WTC11 (cell line): ENCODE measurements around the gene ZDHHC9. TPM values are rescaled to one million over a fixed set of nuclear protein-coding genes. Genes with fewer than 3 reads are reported as not detected.
A peak's percentile ranks its signal among the peaks of the same experiment; 100 is the strongest.

ENCODE experiments used
- ATAC-seq: fragments of 200-7000 bp; cut with Tn5 transposase; 2 replicates; pipeline ENCODE4 v1.10.0; 2021; ENCODE audit warnings: mild to moderate bottlenecking, moderate library complexity
- CTCF ChIA-PET: fragments of 300-600 bp; sonication (Branson Sonifier 250); formaldehyde crosslinking; loops from one replicate; lab custom pipeline; 2021; ENCODE audit warnings: antibody characterized with exemption; lab: Charles Lee
- POLR2A ChIA-PET: fragments of 350-600 bp; sonication (Branson Sonifier 250); formaldehyde crosslinking; loops from one replicate; lab custom pipeline; 2021; ENCODE audit warnings: antibody characterized with exemption; lab: Charles Lee
- DNase-seq: peaks from one replicate; pipeline ENCODE4 v3.0.0; 2021; ENCODE audit warnings: low spot score
- H3K27ac Mint-ChIP-seq: 2 replicates; pipeline ENCODE4 v1.8.0; 2021; ENCODE audit warnings: mixed read lengths
- H3K27me3 Mint-ChIP-seq: 2 replicates; pipeline ENCODE4 v1.8.0; 2021; ENCODE audit warnings: low read depth, mild to moderate bottlenecking, moderate library complexity, mixed read lengths
- H3K36me3 Mint-ChIP-seq: 2 replicates; pipeline ENCODE4 v1.8.0; 2021; ENCODE audit warnings: mixed read lengths
- H3K4me1 Mint-ChIP-seq: 2 replicates; pipeline ENCODE4 v1.8.0; 2022; ENCODE audit warnings: mixed read lengths
- H3K4me3 Mint-ChIP-seq: 2 replicates; pipeline ENCODE4 v1.8.0; 2021; ENCODE audit warnings: mild to moderate bottlenecking, moderate library complexity, mixed read lengths
- H3K9me3 Mint-ChIP-seq: 2 replicates; pipeline ENCODE4 v1.8.0; 2021; ENCODE audit warnings: mixed read lengths
- CREB1 ChIP-seq: sonication (generic); formaldehyde crosslinking; IDR thresholded peaks from 2 replicates; pipeline ENCODE4 v1.8.0; 2023; ENCODE audit warnings: mild to moderate bottlenecking, missing genetic modification reagents
- ELF4 ChIP-seq: sonication (generic); formaldehyde crosslinking; IDR thresholded peaks from 2 replicates; pipeline ENCODE4 v1.8.1; 2022; ENCODE audit warnings: low read depth, mild to moderate bottlenecking, moderate library complexity, missing genetic modification reagents
- ERG ChIP-seq: fragments of 250-450 bp; sonication (Bioruptor Pico); IDR thresholded peaks from 2 replicates; pipeline ENCODE4 v1.8.0; 2021; ENCODE audit warnings: mild to moderate bottlenecking
- ETV6 ChIP-seq: sonication (generic); formaldehyde crosslinking; IDR thresholded peaks from 2 replicates; pipeline ENCODE4 v1.8.1; 2022; ENCODE audit warnings: mild to moderate bottlenecking, missing genetic modification reagents
- FOXK1 ChIP-seq: sonication (generic); formaldehyde crosslinking; IDR thresholded peaks from 2 replicates; pipeline ENCODE4 v1.8.0; 2022; ENCODE audit warnings: mild to moderate bottlenecking, moderate library complexity, missing genetic modification reagents
- IRF2 ChIP-seq: sonication (generic); formaldehyde crosslinking; IDR thresholded peaks from 2 replicates; pipeline ENCODE4 v1.8.0; 2022; ENCODE audit warnings: low read depth, missing genetic modification reagents, borderline replicate concordance
- JUN ChIP-seq: sonication (generic); formaldehyde crosslinking; IDR thresholded peaks from 2 replicates; pipeline ENCODE4 v1.8.0; 2023; ENCODE audit warnings: mild to moderate bottlenecking, missing genetic modification reagents
- MAX ChIP-seq: sonication (generic); formaldehyde crosslinking; IDR thresholded peaks from 2 replicates; pipeline ENCODE4 v1.8.0; 2022; ENCODE audit warnings: mild to moderate bottlenecking, missing genetic modification reagents
- MLX ChIP-seq: sonication (generic); formaldehyde crosslinking; IDR thresholded peaks from 2 replicates; pipeline ENCODE4 v1.8.1; 2023; ENCODE audit warnings: mild to moderate bottlenecking, missing genetic modification reagents, moderate library complexity
- NR3C1 ChIP-seq: sonication (generic); formaldehyde crosslinking; conservative IDR thresholded peaks from 2 replicates; pipeline ENCODE4 v1.8.1; 2023; ENCODE audit warnings: low read depth, mild to moderate bottlenecking, missing genetic modification reagents
- PRDM15 ChIP-seq: sonication (generic); formaldehyde crosslinking; IDR thresholded peaks from 2 replicates; pipeline ENCODE4 v1.8.0; 2022; ENCODE audit warnings: missing genetic modification reagents
- PRRX2 ChIP-seq: fragments of 250-450 bp; sonication (Bioruptor Pico); IDR thresholded peaks from 2 replicates; pipeline ENCODE4 v1.8.0; 2021; ENCODE audit warnings: mild to moderate bottlenecking
- RORB ChIP-seq: fragments of 250-450 bp; sonication (Bioruptor Pico); IDR thresholded peaks from 2 replicates; pipeline ENCODE4 v1.9.0; 2021; ENCODE audit warnings: mild to moderate bottlenecking
- ZBTB21 ChIP-seq: sonication (generic); formaldehyde crosslinking; IDR thresholded peaks from 2 replicates; pipeline ENCODE4 v1.8.1; 2023; ENCODE audit warnings: mild to moderate bottlenecking, missing genetic modification reagents, borderline replicate concordance
- ZBTB43 ChIP-seq: sonication (generic); formaldehyde crosslinking; IDR thresholded peaks from 2 replicates; pipeline ENCODE4 v1.8.1; 2023; ENCODE audit warnings: mild to moderate bottlenecking, missing genetic modification reagents
- ZNF138 ChIP-seq: sonication (generic); formaldehyde crosslinking; conservative IDR thresholded peaks from 2 replicates; pipeline ENCODE4 v1.8.1; 2022; ENCODE audit warnings: mild to moderate bottlenecking, moderate library complexity, missing genetic modification reagents
- ZNF263 ChIP-seq: sonication (generic); formaldehyde crosslinking; IDR thresholded peaks from 2 replicates; pipeline ENCODE4 v1.8.1; 2022; ENCODE audit warnings: low read depth, mild to moderate bottlenecking, moderate library complexity, missing genetic modification reagents
- ZNF423 ChIP-seq: fragments of 250-450 bp; sonication (Bioruptor Pico); IDR thresholded peaks from 2 replicates; pipeline ENCODE4 v2.1.2; 2022; ENCODE audit warnings: mild to moderate bottlenecking, moderate library complexity
- ZNF425 ChIP-seq: fragments of 250-450 bp; sonication (Bioruptor Pico); conservative IDR thresholded peaks from 2 replicates; pipeline ENCODE4 v1.9.0; 2021; ENCODE audit warnings: mild to moderate bottlenecking
- ZNF671 ChIP-seq: fragments of 250-450 bp; sonication (Bioruptor Pico); IDR thresholded peaks from 2 replicates; pipeline ENCODE4 v1.8.0; 2021; ENCODE audit warnings: mild to moderate bottlenecking
- total RNA-seq: library from RNA; stranded (reverse); gene quantifications from 3 replicates; pipeline ENCODE4 v1.2.3, GENCODE V29; 2021

ZDHHC9 gene
- total RNA-seq, 1 experiment from 2014 or later: 25.0 TPM

- ChIA-PET POLR2A (interaction anchor here (1.0 kb wide), 1 partner anchor 25 kb away, joined by 3 read pairs; no protein-coding TSS in a partner anchor), CTCF (interaction anchor here (0.6 to 1.5 kb wide), 4 partner anchors 9 to 28 kb away, joined by 3 to 6 read pairs (median 4); no protein-coding TSS in a partner anchor)
- H3K4me1 Mint-ChIP-seq: 0 out of 2 replicates have a peak, but pooled peaks cover 2% of the 10 kb centered on the region
- H3K9me3 Mint-ChIP-seq: no peaks in the 10 kb centered on the region
- ATAC-seq (peak; percentile 86), DNase-seq (no peak)
- TF ChIP-seq ZNF671 (CRISPR knock-in tag): no peak
- no peak for TF ChIP-seq PRRX2 (CRISPR knock-in tag)
- TF ChIP-seq FOXK1 (CRISPR knock-in tag): no peak
- no peak for TF ChIP-seq NR3C1 (CRISPR knock-in tag)
- TF ChIP-seq MAX: no peak
- no peak for TF ChIP-seq ETV6 (CRISPR knock-in tag)
- no peak for TF ChIP-seq ZNF263 (CRISPR knock-in tag)
- no peak for TF ChIP-seq IRF2 (CRISPR knock-in tag)
- TF ChIP-seq JUN (CRISPR knock-in tag): no peak
- no peak for TF ChIP-seq ELF4
- TF ChIP-seq RORB (CRISPR knock-in tag): no peak
- TF ChIP-seq ZBTB43: no peak
- no peak for TF ChIP-seq PRDM15 (CRISPR knock-in tag)
- no peak for TF ChIP-seq ZNF425
- no peak for TF ChIP-seq ZNF423 (CRISPR knock-in tag)
- no peak for TF ChIP-seq ZNF138 (CRISPR knock-in tag)
- TF ChIP-seq ERG (CRISPR knock-in tag): no peak
- no peak for TF ChIP-seq MLX (CRISPR knock-in tag)
- TF ChIP-seq ZBTB21 (CRISPR knock-in tag): no peak
- TF ChIP-seq CREB1 (CRISPR knock-in tag): no peak
- no peak overlapping the region for H3K4me3 Mint-ChIP-seq
- no peaks in the 10 kb centered on the region for H3K36me3 Mint-ChIP-seq
- no peak overlapping the region for H3K27ac Mint-ChIP-seq
- H3K27me3 Mint-ChIP-seq: no peaks in the 10 kb centered on the region; the same call in 1 of the 2 replicates
These were observed 62.5 kb downstream of the ZDHHC9 start for GRCh38 chrX:129781134-129781672.
